NOMO-1 (cell line): ENCODE measurements around the gene MRPS2.

Source experiments
- DNase-seq, 2 experiments: peaks; one replicate each; lab custom pipeline; 2025; ENCODE audit not compliant: unreplicated experiment in 2 of 2; lab: John Stamatoyannopoulos, UW

MRPS2 gene

DNA sequence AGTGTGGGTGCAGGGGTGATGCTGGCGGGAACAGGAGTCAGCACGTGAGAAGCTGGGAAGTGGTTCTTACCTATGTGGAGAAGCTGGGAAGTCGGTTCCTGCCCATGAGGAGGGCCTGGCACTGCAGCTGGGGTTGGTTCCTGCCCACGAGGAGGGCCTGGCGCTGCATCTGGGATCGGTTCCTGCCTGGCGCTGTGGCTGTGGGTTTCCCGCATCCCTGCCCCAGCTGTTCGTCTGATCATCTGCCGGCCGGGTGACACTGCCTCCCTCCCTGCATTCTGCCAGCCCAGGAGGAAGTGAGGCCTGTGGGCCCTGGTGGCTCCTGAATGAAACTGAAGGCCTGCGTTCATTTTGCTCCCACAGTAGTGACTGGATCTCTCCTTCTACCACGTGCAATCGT, 50.5 kb downstream of the MRPS2 start:
- DNase-seq = no peak

DNA sequence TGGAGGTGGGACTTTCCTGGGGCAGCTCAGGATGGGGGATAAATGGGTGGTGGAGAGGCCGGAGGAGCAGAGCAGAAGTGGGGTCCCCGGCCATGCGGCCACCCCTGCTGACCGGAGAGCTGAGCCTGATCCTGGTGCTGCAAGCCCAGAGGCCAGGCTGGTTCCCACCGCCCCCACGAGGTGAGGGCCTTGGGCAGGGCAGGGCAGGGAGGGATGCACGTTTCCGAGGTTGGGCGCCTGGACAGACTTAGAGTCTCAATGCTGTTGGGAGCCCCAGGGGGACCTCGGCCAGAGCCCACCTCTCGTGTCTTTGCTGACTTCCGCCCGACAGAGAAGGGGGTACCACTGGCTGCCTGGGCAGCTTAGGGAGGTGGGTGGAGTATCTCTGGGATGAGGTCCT, 51.0 kb downstream of the MRPS2 start:
- no peak for DNase-seq

GRCh38 chr9:135552021-135552697, 51.7 kb downstream of the MRPS2 start:
- no peak for DNase-seq

DNA sequence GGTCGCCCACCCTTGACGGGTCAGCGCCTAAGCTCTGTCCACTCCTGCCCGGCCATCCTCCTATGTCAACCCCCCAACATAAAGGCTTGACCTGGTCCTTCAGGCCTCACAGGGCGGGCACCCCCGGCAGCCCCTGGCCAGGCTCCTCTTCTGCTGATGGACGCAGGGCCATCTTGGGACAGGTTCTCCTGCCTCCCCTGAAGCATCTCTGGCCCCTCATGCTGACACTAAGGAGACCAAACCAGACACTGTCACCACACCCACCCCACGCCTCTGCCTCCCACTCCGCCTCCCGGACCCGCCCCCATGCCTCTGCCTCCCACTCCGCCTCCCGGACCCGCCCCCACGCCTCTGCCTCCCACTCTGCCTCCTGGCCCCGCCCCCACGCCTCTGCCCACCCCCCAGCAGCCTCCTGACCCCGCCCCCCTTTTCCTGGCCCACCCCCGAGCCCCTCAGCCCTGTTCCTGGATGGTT, 52.3 kb downstream of the MRPS2 start:
- DNase-seq = no peak
